Uterus (tissue), 4 donors: ENCODE results near the gene AKR1E2. TPM values are rescaled to one million over a fixed set of nuclear protein-coding genes. Genes with fewer than 3 reads are reported as not detected.

Experiments
- DNase-seq, 2 donors: peaks; one replicate each; pipeline ENCODE4 v3.0.0-alpha.2; 2019 to 2020
- H3K27ac ChIP-seq, 2 donors: fragments of 200-600 bp; sonication (generic); 1 replicate in 1 of 2; 2 replicates in 1 of 2; pipeline ENCODE4 v1.5.1; 2016 to 2018
- H3K27me3 ChIP-seq, 2 donors: fragments of 200-600 bp; sonication (generic); one replicate each; pipeline ENCODE4 v1.5.1; 2018 to 2019; ENCODE audit warnings: control low read depth in 1 of 2
- H3K36me3 ChIP-seq, 2 donors: fragments of 200-600 bp; sonication (generic); one replicate each; pipeline ENCODE4 v1.5.1; 2019; ENCODE audit warnings: control low read depth in 1 of 2
- H3K4me1 ChIP-seq, 2 donors: fragments of 200-600 bp; sonication (generic); one replicate each; pipeline ENCODE4 v1.5.1; 2018 to 2019; ENCODE audit warnings: control low read depth in 1 of 2
- H3K4me3 ChIP-seq, 2 donors: fragments of 200-600 bp; sonication (generic); 1 replicate in 1 of 2; 2 replicates in 1 of 2; pipeline ENCODE4 v1.5.1; 2018 to 2019; ENCODE audit warnings: mild to moderate bottlenecking in 1 of 2
- H3K9me3 ChIP-seq, 2 donors: fragments of 200-600 bp; sonication (generic); one replicate each; pipeline ENCODE4 v1.5.1; 2019; ENCODE audit warnings: control low read depth in 1 of 2
- POLR2A ChIP-seq, 2 donors: fragments of 450-650 bp; IDR thresholded peaks; one replicate each; pipeline ENCODE4 v1.6.1; 2016; ENCODE audit warnings: antibody characterized with exemption in 2 of 2, mild to moderate bottlenecking in 1 of 2, moderate library complexity in 1 of 2
- intact Hi-C: fragments of 100-400 bp; cut with DNase I; formaldehyde crosslinking; loops from one replicate; pipeline ENCODE4 v1.15.1; 2023; ENCODE audit warnings: low total_unique reads
- total RNA-seq, 4 donors: library from RNA; depleted of rRNA in 3 of 4; stranded (reverse); fragments of >200 nt in 3 of 4; gene quantifications; one replicate each; pipeline versions ENCODE4 v1.1.0 to v1.2.4, GENCODE V29; 2014 to 2023
- TF ChIP-seq, protein P1 (sequence below), 4 experiments: fragments of 200-600 bp in 2 of 4; fragments of 450-650 bp in 2 of 4; sonication (generic) in 2 of 4; IDR thresholded peaks; one replicate each; pipeline ENCODE4 v1.5.1; 2016 to 2019; ENCODE audit warnings: antibody characterized with exemption in 4 of 4, mild to moderate bottlenecking in 2 of 4, moderate library complexity in 1 of 4
- donor health status: DM: yes; HTN: yes; CAD: no.

AKR1E2 gene
- total RNA-seq, 4 donors from 2014 or later = 1.8 to 31.3 (median 16.1) TPM

DNA sequence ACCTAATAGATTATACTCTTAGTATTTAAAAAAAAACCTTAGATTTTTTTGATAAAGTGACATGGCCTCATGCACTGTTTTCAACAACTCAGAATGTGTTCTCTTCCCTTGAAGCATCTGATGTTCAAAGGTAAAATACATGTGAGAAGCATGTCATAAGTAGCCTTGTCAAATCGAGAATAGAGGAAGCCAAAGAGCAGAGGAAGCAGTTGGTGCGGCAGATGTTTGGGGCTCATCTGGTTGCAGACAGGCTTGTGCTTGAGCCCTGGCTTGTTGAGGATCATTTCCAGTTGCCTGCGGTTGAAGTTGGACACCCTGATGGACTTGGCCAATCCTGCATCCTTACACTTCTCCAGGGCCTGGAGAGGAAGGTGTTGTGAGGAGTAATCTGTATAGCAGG is 59.2 kb downstream of the AKR1E2 start:
- Histone ChIP-seq H3K9me3 (no peaks in the 10 kb centered on the region), H3K27ac (no peak overlapping the region), H3K4me3 (no peak overlapping the region), H3K4me1 (no peaks in the 10 kb centered on the region), H3K36me3 (no peaks in the 10 kb centered on the region), H3K27me3 (no peaks in the 10 kb centered on the region)
- TF ChIP-seq, protein P1, sequence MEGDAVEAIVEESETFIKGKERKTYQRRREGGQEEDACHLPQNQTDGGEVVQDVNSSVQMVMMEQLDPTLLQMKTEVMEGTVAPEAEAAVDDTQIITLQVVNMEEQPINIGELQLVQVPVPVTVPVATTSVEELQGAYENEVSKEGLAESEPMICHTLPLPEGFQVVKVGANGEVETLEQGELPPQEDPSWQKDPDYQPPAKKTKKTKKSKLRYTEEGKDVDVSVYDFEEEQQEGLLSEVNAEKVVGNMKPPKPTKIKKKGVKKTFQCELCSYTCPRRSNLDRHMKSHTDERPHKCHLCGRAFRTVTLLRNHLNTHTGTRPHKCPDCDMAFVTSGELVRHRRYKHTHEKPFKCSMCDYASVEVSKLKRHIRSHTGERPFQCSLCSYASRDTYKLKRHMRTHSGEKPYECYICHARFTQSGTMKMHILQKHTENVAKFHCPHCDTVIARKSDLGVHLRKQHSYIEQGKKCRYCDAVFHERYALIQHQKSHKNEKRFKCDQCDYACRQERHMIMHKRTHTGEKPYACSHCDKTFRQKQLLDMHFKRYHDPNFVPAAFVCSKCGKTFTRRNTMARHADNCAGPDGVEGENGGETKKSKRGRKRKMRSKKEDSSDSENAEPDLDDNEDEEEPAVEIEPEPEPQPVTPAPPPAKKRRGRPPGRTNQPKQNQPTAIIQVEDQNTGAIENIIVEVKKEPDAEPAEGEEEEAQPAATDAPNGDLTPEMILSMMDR (IDR thresholded peaks at IDR 0.05) = no peak
- no peak for TF ChIP-seq POLR2A (IDR thresholded peaks at IDR 0.05)
- no peak for DNase-seq
- intact Hi-C loops = no loop called here

DNA sequence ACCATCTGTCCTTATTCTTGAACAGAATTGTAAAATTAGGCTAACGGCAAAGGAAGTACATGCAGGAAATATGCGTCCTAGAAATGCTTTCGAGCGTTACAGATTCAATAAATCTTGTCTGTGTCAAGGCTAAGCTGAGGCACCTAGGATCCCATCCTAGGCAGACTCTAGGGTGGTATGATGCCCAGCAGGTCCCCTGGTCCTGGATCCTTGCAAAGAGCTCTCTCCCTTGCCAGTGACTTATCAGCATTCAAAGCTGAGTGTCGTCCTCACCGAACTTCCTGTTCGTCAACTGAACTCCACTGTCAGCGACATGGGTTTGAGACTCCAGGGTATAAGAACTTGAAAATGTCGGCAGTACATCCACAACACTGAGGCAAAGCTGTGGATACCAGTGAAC is 61.5 kb downstream of the AKR1E2 start:
- H3K4me1 ChIP-seq = no peaks in the 10 kb centered on the region
- H3K9me3 ChIP-seq = no peaks in the 10 kb centered on the region
- no peaks in the 10 kb centered on the region for H3K36me3 ChIP-seq
- no peak overlapping the region for H3K4me3 ChIP-seq
- no peak overlapping the region for H3K27ac ChIP-seq
- no peak for DNase-seq
- no peaks in the 10 kb centered on the region for H3K27me3 ChIP-seq
- TF ChIP-seq, protein P1 (IDR thresholded peaks at IDR 0.05) = no peak
- no peak for TF ChIP-seq POLR2A (IDR thresholded peaks at IDR 0.05)
- intact Hi-C loops = no loop called here

DNA sequence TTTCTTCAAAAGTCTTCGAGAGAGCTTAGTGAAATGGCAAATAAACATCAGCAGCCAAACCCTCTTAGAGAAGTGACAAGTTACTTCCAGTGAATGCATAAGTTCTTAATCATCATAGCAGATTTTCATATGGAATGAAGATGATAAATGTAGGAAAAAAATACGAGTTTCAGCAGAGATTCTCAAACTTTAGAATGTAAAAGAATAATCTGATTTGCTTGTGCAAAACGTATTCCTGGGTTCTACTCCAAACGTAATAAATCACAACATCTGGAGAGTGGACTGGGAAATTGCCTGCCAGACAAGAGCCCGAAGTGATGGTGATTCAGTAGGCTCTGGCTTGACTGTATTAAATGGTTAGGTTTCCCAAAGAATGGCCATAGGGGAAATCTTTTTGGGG is 62.2 kb downstream of the AKR1E2 start:
- intact Hi-C loops = no loop called here
- Histone ChIP-seq H3K4me1 (no peaks in the 10 kb centered on the region), H3K27me3 (no peaks in the 10 kb centered on the region), H3K9me3 (no peaks in the 10 kb centered on the region), H3K36me3 (no peaks in the 10 kb centered on the region), H3K4me3 (no peak overlapping the region), H3K27ac (no peak overlapping the region)
- TF ChIP-seq POLR2A (IDR thresholded peaks at IDR 0.05) = no peak
- TF ChIP-seq, protein P1 (IDR thresholded peaks at IDR 0.05) = no peak
- no peak for DNase-seq

DNA sequence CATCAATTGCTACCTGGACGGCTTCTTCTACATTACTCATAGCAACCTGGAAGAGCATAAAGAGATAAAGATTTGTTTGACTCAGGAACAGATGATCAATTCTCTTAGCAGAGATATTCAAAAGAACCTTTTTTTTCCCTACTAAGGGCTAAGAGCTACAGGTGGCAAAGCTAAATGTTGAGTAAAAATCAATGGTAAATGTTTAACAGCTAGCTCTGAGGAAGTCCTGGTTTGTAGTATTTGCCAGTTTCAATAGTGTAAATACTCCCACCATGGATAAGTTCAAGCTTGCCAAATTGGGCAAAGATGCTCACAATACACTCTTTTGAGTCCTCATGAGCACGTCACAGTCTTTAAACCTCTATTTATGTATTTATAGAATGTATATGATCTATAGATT is 64.0 kb downstream of the AKR1E2 start:
- no peaks in the 10 kb centered on the region for H3K9me3 ChIP-seq
- no peaks in the 10 kb centered on the region for H3K36me3 ChIP-seq
- no peaks in the 10 kb centered on the region for H3K27me3 ChIP-seq
- no peak for DNase-seq
- H3K27ac ChIP-seq = no peak overlapping the region
- H3K4me3 ChIP-seq = no peak overlapping the region
- intact Hi-C loops = no loop called here
- H3K4me1 ChIP-seq = no peaks in the 10 kb centered on the region
- TF ChIP-seq POLR2A (IDR thresholded peaks at IDR 0.05) = no peak
- TF ChIP-seq, protein P1 (IDR thresholded peaks at IDR 0.05) = no peak

DNA sequence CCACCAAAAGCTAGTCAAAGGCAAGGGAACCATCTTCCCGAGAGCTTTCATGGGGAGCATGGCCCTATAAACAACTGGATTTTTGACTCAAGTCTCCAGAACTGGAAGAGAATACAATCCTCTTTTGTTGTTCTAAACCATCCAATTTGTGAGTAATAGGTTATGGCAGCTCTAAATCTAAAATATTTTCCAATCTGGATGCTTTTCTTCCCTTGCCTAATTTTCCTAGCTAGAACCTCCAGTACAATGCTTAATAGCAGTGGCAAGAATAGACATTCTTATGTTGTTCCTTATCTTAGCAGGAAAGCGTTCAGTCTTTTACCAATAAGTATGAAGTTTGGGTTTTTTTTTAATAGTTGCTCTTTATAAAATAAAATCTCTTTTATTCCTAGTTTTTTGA is 66.7 kb downstream of the AKR1E2 start:
- Histone ChIP-seq H3K36me3 (no peaks in the 10 kb centered on the region), H3K27me3 (no peaks in the 10 kb centered on the region), H3K27ac (no peak overlapping the region), H3K4me1 (no peaks in the 10 kb centered on the region), H3K9me3 (no peaks in the 10 kb centered on the region), H3K4me3 (no peak overlapping the region)
- no peak for TF ChIP-seq POLR2A (IDR thresholded peaks at IDR 0.05)
- TF ChIP-seq, protein P1 (IDR thresholded peaks at IDR 0.05) = no peak
- DNase-seq = no peak
- intact Hi-C loops = no loop called here
